ENCODE measurements around the gene ST3GAL5.

Gene ST3GAL5

DNA sequence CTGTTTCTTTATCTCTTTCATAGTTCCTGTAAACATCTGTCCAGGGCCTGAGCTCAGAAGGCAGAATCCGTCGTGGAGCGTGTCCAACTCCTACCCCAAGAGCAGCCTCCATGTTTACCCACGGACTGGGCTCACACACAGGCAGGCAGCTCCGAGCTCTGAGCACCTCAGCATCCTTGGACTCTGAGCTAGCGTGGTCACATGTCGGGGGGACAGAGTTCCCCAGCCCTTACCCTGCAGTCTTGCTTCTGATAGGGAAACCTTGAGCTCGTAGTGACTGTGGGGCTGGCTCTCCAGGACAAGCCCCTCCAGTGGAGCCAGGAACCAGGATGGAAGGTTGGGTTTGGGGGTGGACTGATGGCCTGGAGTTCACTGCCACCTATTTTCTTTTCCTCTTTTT is 15.1 kb upstream of the ST3GAL5 start:
- Histone ChIP-seq H2AFZ (ENCODE audit: low read length) (no peak overlapping the region), H3F3A (ENCODE audit: insufficient read depth, low read length) (no peaks in the 10 kb centered on the region), H3K79me2 (ENCODE audit: low read length) (no peaks in the 10 kb centered on the region), H3K9me3 (replicated peaks; ENCODE audit: insufficient read depth, low read length) (no peaks in the 10 kb centered on the region), H3K4me3 (ENCODE audit: low read length) (no peak overlapping the region), H3K4me2 (ENCODE audit: low read depth, low read length) (no peak overlapping the region), H3K27me3 (replicated peaks; ENCODE audit: insufficient read depth, low read length) (no peaks in the 10 kb centered on the region), H3K9me2 (replicated peaks; ENCODE audit: insufficient read depth, low read length) (no peaks in the 10 kb centered on the region), H3K36me3 (replicated peaks; ENCODE audit: insufficient read depth, low read length) (no peaks in the 10 kb centered on the region), H3K27ac (ENCODE audit: low read length) (no peak overlapping the region), H3K9ac (ENCODE audit: low read length) (no peak overlapping the region), H4K20me1 (ENCODE audit: insufficient read depth, low read length) (no peaks in the 10 kb centered on the region), H3K4me1 (ENCODE audit: low read length) (peaks cover 2% of the 10 kb centered on the region)
- TF ChIP-seq EZH2 (optimal IDR thresholded peaks at IDR 0.05; ENCODE audit: low read depth, low read length) (no peak), EZH2phosphoT487 (IDR thresholded peaks at IDR 0.05; ENCODE audit: low read length) (no peak)
- TF ChIP-seq, protein P1, sequence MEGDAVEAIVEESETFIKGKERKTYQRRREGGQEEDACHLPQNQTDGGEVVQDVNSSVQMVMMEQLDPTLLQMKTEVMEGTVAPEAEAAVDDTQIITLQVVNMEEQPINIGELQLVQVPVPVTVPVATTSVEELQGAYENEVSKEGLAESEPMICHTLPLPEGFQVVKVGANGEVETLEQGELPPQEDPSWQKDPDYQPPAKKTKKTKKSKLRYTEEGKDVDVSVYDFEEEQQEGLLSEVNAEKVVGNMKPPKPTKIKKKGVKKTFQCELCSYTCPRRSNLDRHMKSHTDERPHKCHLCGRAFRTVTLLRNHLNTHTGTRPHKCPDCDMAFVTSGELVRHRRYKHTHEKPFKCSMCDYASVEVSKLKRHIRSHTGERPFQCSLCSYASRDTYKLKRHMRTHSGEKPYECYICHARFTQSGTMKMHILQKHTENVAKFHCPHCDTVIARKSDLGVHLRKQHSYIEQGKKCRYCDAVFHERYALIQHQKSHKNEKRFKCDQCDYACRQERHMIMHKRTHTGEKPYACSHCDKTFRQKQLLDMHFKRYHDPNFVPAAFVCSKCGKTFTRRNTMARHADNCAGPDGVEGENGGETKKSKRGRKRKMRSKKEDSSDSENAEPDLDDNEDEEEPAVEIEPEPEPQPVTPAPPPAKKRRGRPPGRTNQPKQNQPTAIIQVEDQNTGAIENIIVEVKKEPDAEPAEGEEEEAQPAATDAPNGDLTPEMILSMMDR (IDR thresholded peaks at IDR 0.05; ENCODE audit: low read length), result no peak
- no peak for DNase-seq

DNA sequence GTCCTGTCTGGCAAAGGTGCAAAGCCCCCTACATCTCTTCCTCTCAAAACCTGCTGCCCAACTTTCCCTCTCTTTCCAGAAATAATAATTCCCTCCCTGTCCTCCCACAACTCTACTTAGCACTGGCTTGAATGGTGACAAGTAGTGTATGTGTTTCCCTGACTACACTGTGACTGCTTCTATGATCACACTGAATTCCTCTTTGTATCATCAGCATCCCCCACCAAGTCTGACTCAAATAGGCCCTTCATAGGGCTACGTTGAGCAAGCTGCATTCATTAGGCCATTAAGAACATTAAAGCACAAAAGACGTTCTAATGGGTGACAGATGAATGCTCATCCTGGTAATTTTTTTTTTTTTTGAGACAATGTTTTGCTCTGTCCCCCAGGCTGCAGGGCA is 13.7 kb upstream of the ST3GAL5 start:
- H3K9ac ChIP-seq (ENCODE audit: low read length), result no peak overlapping the region
- no peak for DNase-seq

DNA sequence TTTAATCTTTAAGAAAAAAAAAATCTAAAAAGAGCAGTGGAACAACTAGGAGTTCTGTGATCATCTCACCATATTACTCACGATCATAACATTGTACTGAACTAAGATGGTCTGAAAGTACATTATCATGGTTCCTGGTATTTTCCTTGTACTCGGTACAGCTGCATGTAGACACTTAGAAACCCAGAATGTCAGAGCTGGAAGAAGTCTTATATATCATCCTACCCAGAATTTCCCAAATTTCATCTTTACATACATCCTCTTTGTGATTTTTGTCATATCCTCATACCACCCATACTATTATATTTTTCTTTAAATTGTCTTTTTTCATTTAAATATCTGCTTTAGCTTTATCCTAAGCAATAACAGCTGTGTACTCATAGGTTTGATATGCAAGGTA is 12.4 kb upstream of the ST3GAL5 start:
- no peak for TF ChIP-seq EZH2phosphoT487 (IDR thresholded peaks at IDR 0.05; ENCODE audit: low read length)
- TF ChIP-seq, protein P1 (IDR thresholded peaks at IDR 0.05; ENCODE audit: low read length), result no peak
- TF ChIP-seq EZH2 (optimal IDR thresholded peaks at IDR 0.05; ENCODE audit: low read depth, low read length), result no peak
- H3K4me1 ChIP-seq (ENCODE audit: low read length), result peaks cover 13% of the 10 kb centered on the region
- no peak overlapping the region for H2AFZ ChIP-seq (ENCODE audit: low read length)

More for the DNA sequence above, 13.7 kb upstream of the ST3GAL5 start:
- TF ChIP-seq EZH2 (optimal IDR thresholded peaks at IDR 0.05; ENCODE audit: low read depth, low read length) (no peak), EZH2phosphoT487 (IDR thresholded peaks at IDR 0.05; ENCODE audit: low read length) (no peak)
- TF ChIP-seq, protein P1 (IDR thresholded peaks at IDR 0.05; ENCODE audit: low read length), result no peak
- no peaks in the 10 kb centered on the region for H3K9me3 ChIP-seq (replicated peaks; ENCODE audit: insufficient read depth, low read length)
- H3K27ac ChIP-seq (ENCODE audit: low read length), result no peak overlapping the region
- no peak overlapping the region for H3K4me3 ChIP-seq (ENCODE audit: low read length)
- H3K27me3 ChIP-seq (replicated peaks; ENCODE audit: insufficient read depth, low read length), result no peaks in the 10 kb centered on the region
- H3K36me3 ChIP-seq (replicated peaks; ENCODE audit: insufficient read depth, low read length), result no peaks in the 10 kb centered on the region
- no peaks in the 10 kb centered on the region for H3F3A ChIP-seq (ENCODE audit: insufficient read depth, low read length)
- no peaks in the 10 kb centered on the region for H3K9me2 ChIP-seq (replicated peaks; ENCODE audit: insufficient read depth, low read length)
- H3K4me2 ChIP-seq (ENCODE audit: low read depth, low read length), result no peak overlapping the region
- no peak overlapping the region for H2AFZ ChIP-seq (ENCODE audit: low read length)
- H4K20me1 ChIP-seq (ENCODE audit: insufficient read depth, low read length), result no peaks in the 10 kb centered on the region
- H3K4me1 ChIP-seq (ENCODE audit: low read length), result peaks cover 13% of the 10 kb centered on the region
- H3K79me2 ChIP-seq (ENCODE audit: low read length), result no peaks in the 10 kb centered on the region

More for the DNA sequence above, 12.4 kb upstream of the ST3GAL5 start:
- no peaks in the 10 kb centered on the region for H3K36me3 ChIP-seq (replicated peaks; ENCODE audit: insufficient read depth, low read length)
- H3K4me3 ChIP-seq (ENCODE audit: low read length), result no peak overlapping the region
- no peaks in the 10 kb centered on the region for H3K27me3 ChIP-seq (replicated peaks; ENCODE audit: insufficient read depth, low read length)
- H3K9me2 ChIP-seq (replicated peaks; ENCODE audit: insufficient read depth, low read length), result no peaks in the 10 kb centered on the region
- no peaks in the 10 kb centered on the region for H3F3A ChIP-seq (ENCODE audit: insufficient read depth, low read length)
- H4K20me1 ChIP-seq (ENCODE audit: insufficient read depth, low read length), result no peaks in the 10 kb centered on the region
- no peak for DNase-seq
- H3K79me2 ChIP-seq (ENCODE audit: low read length), result no peaks in the 10 kb centered on the region
- no peak overlapping the region for H3K27ac ChIP-seq (ENCODE audit: low read length)
- no peak overlapping the region for H3K9ac ChIP-seq (ENCODE audit: low read length)
- H3K9me3 ChIP-seq (replicated peaks; ENCODE audit: insufficient read depth, low read length), result no peaks in the 10 kb centered on the region
- H3K4me2 ChIP-seq (ENCODE audit: low read depth, low read length), result no peak overlapping the region
